GM18907 (cell line): ENCODE data around the gene IGFBP3.

Source experiments
- ATAC-seq: cut with Tn5 transposase; IDR thresholded peaks from one replicate; pipeline ENCODE4 v1.9.1; 2021; ENCODE audit warnings: mild to moderate bottlenecking, moderate library complexity; ENCODE audit not compliant: unreplicated experiment

Gene IGFBP3

DNA sequence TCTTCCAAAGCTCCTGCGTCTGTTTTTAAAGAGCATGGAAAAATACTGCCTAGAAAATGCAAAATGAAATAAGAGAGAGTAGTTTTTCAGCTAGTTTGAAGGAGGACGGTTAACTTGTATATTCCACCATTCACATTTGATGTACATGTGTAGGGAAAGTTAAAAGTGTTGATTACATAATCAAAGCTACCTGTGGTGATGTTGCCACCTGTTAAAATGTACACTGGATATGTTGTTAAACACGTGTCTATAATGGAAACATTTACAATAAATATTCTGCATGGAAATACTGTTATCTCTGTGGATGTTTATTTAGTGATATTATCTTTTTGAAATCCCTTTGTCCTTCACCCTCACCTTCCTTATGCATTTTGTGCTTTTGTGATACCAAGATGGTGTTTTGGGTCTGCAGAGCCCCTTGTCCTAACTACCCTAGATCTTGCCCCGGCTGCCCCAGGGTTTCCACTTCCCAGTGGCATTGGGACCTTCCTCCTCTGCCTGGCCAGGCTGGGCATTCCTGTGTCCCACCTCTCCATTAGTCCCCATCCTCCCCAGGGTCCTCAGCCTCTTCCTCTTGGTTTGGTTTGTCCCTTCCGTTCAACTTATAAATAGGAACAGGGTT, 27.6 kb downstream of the IGFBP3 start:
- no peak for ATAC-seq

DNA sequence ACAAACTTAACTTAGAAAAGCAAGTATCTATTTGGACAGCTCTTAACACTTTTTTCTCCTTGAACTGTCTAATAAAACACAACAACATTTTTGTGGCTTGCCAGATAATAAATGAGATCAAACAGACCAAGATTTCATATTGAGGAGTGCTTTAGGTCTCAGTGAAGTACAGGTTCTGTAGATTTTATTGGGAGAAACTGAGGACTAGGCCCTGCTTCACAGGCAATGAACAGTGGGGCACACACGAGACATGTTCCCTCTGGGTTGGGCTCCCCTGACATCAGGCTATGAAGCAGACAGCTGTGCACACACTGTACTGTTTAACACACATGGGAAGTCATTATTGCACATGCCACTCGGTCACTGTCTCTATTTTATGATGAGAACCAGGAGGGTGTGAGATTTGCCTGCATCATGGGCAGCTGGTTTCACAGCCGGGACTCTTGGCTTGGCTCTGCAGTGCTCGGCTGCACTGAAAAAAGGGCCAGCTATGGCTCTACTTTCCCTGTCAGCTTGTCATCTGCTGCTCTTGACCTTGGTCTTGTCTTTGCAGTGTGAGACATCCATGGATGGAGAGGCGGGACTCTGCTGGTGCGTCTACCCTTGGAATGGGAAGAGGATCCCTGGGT, 28.6 kb downstream of the IGFBP3 start:
- no peak for ATAC-seq

DNA sequence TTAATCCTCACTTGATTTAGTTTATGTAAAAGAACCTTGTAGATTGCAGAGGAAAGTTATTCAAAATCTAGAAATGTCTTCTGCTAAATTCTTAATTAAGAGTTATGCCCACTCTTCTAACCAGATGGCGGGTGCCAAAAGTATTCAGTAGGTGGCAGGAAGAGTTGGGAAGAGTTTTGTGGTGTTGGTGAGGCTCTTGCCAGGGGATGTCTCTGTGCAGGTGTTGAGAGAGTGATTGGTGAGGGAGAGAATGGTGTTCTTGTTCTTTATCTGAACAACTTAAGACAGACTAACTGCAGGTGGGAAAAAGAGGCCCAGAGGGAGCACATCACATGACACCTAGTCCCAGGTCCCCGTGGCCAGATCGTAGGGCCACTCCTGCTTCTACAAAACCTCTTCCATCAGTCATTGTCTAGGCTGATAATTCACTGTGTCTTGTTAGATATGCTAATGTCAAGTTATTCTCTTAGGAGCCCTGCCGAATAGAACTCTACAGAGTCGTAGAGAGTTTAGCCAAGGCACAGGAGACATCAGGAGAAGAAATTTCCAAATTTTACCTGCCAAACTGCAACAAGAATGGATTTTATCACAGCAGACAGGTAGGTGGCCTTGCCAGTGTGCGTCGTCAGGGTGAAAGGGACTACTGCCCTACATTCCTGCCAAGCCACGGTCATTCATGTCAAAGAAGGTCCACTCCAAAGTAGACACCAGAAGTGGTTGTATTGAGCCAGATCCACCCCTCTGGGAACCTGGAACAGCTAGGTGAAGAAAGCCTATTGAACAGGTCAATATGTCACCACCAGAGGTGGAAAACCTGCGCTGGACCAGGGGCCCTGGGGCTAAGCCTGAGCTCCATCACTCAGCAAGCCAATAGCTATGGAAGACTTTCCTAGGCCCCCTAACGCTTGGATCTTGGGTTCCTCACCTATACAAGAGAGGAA, 29.3 kb downstream of the IGFBP3 start:
- no peak for ATAC-seq

DNA sequence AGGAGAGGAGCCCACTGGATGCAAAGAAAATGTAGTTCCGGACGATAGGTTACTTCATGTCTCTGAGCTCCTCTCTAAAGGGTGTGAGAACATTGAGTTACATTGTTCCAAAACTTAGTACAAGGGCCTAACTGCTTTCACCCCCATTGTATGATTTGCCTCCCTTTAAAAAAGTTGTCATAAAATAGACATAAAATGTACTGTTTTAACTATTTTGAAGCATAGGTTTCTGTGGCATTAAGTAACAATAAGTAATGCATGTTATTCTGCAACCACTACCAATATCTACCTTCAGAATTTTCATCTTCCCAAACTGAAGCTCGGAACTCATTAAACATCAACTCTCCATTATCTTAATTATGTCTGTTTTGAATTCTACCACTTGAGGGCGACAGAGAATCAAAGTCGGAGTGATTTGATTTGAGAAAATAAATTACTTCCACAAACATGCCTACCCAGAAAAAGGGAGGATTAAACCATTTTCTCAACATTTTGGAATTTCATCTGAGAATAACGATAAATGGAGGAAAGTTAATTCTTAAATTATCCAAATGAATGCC, 30.1 kb downstream of the IGFBP3 start:
- no peak for ATAC-seq

- ATAC-seq, result no peak
Measured at GRCh38 chr7:45890125-45890901, 30.8 kb downstream of the IGFBP3 start.

DNA sequence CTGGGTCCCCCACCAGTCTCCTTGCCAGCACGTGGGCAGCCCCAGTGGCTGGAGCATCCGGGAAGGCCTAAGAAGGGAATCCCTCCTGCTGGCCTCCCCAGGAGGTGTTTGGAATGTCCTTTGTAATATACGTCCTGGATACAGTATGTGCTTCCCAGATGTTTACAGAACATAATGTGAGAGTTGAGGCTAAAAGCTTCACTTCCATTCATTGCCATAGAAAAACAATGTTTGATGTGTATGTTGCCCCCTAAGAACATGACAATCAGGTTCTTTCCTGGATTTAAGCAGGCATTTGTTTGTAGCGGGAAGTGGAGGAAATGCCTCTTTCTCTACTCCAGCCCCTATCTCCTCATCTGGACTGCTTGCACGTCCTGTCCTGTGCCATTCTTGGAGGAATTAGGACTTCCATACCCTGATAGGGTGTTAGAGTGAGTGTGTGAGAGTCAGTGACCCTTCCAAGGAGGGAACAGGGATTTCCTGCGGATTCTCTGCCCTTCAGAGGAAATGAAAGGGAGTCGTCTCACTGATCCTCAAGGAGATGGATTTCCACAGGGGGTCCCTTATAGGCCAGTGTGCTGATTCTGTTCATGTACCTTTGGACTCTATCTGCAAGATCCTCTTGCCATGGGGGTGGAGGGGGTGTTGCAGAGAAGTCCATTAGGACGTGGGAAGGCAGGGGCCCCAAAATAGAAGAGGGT, 31.6 kb downstream of the IGFBP3 start:
- no peak for ATAC-seq

DNA sequence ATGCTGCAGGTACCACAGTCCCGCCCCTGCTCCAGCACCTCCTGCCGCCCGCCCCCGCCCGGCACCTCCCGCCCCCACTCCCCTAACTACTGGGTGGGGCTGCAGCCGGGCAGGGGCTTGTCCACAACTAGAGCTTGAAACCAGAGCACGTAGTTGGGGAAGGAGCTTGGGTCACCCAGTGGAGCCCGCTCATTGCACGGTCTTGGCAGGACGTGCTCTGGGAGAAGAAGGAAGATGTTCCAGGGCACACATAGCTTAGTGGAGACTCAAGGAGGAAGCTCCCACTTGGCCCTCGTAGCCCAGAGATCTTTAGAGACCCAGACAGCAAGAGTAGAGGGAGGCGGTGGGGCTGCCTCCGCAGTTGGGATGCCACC, 32.1 kb downstream of the IGFBP3 start:
- ATAC-seq, result no peak

GRCh38 chr7:45888185-45888992, 32.7 kb downstream of the IGFBP3 start, which contains the start of gene IGFBP1:
TSS of gene IGFBP1 (plus strand) at chr7:45888488. CDS start at chr7:45888653, 165 bp downstream.
- no peak for ATAC-seq

GRCh38 chr7:45886931-45887667, 34.0 kb downstream of the IGFBP3 start:
- ATAC-seq, result no peak

DNA sequence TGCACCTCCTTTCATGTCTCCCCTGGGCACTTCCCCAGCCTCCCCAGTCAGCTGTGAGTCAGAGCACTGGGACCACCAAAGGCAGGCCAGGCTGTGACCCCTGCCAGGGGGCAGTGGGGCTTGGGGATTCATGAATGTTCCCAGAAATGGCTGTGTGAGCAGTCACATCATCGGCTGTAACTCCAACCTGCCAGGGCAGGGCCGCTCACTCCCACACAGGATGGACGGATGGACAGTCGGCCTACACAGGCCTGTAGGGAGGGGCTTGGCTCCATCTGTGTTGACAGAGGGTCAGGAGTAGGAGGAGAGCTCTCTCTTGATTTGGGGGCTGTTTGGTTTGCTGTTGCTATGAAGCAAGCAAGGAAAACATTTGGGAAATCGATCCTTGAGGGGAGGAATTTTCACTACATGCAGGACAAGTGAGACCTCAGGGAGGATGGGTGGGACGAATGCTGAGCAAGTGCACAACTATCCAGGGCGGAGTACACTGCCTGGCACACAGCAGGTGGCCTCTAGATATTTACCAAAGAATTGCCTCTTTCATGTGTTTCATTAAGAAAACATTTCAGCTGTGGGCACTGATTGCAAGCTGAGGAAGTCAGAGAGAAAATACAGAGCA, 35.7 kb downstream of the IGFBP3 start:
- ATAC-seq, result no peak

- ATAC-seq, result no peak
Measured at GRCh38 chr7:45884136-45884535, 36.9 kb downstream of the IGFBP3 start.

DNA sequence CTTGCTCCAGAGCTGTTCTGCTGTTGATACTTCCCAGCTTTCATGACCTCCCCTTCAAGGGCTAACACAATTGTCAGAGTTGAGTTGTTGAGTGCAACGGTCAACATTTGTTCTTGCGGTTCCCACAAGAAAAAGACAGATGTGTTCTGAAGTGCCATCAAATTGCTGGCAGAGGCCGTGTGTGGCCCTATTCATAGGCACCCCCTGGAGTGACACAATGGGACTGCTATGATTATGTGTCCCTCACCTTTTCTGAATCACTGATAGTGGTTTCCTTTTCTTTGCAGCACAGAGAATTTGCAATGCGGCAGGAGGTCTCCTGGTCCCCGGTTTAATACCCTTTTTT, 38.6 kb downstream of the IGFBP3 start:
- no peak for ATAC-seq

- no peak for ATAC-seq
Measured at GRCh38 chr7:45881759-45882464, 39.2 kb downstream of the IGFBP3 start.

DNA sequence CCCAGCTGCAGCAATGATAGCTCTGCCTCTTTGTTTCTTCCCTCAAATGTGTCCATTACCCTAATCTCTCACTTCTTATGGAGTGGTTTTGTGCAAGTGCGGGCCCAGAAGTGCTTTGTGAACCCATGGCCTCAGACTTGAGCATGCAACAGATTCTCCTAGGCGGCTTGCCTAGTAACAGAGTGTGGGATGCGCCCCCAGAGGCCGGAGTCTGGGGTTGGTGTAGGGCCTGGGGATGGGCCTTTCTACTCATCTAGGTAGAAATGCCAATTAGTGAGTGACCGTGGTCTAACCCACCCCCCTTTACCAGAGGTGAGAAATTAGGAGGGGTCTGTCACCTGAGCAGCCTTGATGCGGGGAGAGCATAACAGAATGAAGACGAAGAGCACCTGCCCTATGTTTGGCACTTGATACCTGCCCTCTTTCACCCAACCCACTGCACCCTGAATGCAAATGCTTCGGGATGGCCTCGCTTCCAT, 39.8 kb downstream of the IGFBP3 start:
- ATAC-seq, result no peak

GRCh38 chr7:45880433-45880860, 40.6 kb downstream of the IGFBP3 start:
- no peak for ATAC-seq

- ATAC-seq, result no peak
Measured at GRCh38 chr7:45878457-45879144, 42.5 kb downstream of the IGFBP3 start.

DNA sequence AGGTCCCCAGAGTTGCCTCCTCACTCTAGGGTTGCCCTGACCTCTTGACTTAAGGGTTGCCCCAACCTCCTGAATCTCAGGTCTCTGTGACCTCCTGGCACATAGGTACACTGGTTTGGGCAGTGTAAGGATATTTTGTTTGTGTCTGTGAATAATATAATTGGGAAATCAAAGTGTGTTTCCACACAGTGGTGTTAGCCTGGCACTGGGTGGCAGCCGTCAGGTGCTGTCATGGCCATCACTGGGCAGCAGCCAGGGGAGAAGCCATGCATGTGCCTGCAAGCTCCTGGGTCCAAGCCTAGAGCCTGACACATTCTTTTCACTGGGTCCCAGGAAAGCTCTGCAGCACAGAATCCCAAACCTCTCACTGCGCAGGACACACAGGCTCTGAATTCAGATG, 44.6 kb downstream of the IGFBP3 start:
- ATAC-seq, result no peak
